Measurements from ENCODE around the gene GLOD5.

Gene GLOD5

GRCh38 chrX:48754238-48754637, 7.3 kb upstream of the GLOD5 start:
- DNase-seq (ENCODE audit: low spot score), result no peak

GRCh38 chrX:48769230-48769629, 7.7 kb downstream of the GLOD5 start:
- no peak for DNase-seq (ENCODE audit: low spot score)

- DNase-seq (ENCODE audit: low spot score), result no peak
Measured at GRCh38 chrX:48770296-48770695, 8.7 kb downstream of the GLOD5 start.

- no peak for DNase-seq (ENCODE audit: low spot score)
Measured at GRCh38 chrX:48772602-48773001, 11.1 kb downstream of the GLOD5 start.

- DNase-seq (ENCODE audit: low spot score), result no peak
Measured at GRCh38 chrX:48776818-48777439, 15.4 kb downstream of the GLOD5 start.

GRCh38 chrX:48779399-48779798, 17.9 kb downstream of the GLOD5 start:
- no peak for DNase-seq (ENCODE audit: low spot score)

- DNase-seq (ENCODE audit: low spot score), result no peak
Measured at GRCh38 chrX:48781705-48782104, 20.2 kb downstream of the GLOD5 start.

- no peak for DNase-seq (ENCODE audit: low spot score)
Measured at GRCh38 chrX:48782216-48782615, 20.7 kb downstream of the GLOD5 start.

GRCh38 chrX:48782795-48783194, 21.2 kb downstream of the GLOD5 start:
- DNase-seq (ENCODE audit: low spot score), result no peak

- DNase-seq (ENCODE audit: low spot score), result no peak
Measured at GRCh38 chrX:48784726-48785125, 23.2 kb downstream of the GLOD5 start.

GRCh38 chrX:48785186-48785539, 23.6 kb downstream of the GLOD5 start:
- no peak for DNase-seq (ENCODE audit: low spot score)

- no peak for DNase-seq (ENCODE audit: low spot score)
Measured at GRCh38 chrX:48785540-48786214, 24.1 kb downstream of the GLOD5 start.

- no peak for DNase-seq (ENCODE audit: low spot score)
Measured at GRCh38 chrX:48786341-48786800, 24.8 kb downstream of the GLOD5 start, which contains the start of gene GATA1. Gene GATA1, plus strand, starts transcription at chrX:48786590. Its CDS starts 4,520 bp downstream, at chrX:48791110.

GRCh38 chrX:48786825-48787504, 25.4 kb downstream of the GLOD5 start:
- DNase-seq (ENCODE audit: low spot score), result no peak

GRCh38 chrX:48787505-48788443, 26.2 kb downstream of the GLOD5 start:
- no peak for DNase-seq (ENCODE audit: low spot score)

- DNase-seq (ENCODE audit: low spot score), result no peak
Measured at GRCh38 chrX:48789366-48790220, 28.0 kb downstream of the GLOD5 start.

GRCh38 chrX:48790477-48790876, 28.9 kb downstream of the GLOD5 start:
- no peak for DNase-seq (ENCODE audit: low spot score)

GRCh38 chrX:48791063-48791820, 29.7 kb downstream of the GLOD5 start:
- no peak for DNase-seq (ENCODE audit: low spot score)

GRCh38 chrX:48792219-48792618, 30.7 kb downstream of the GLOD5 start:
- DNase-seq (ENCODE audit: low spot score), result no peak

GRCh38 chrX:48793935-48794334, 32.4 kb downstream of the GLOD5 start:
- DNase-seq (ENCODE audit: low spot score), result no peak
